Posterior vena cava (tissue), 2 donors: ENCODE results near the gene IL1R1. TPM values are rescaled to one million over a fixed set of nuclear protein-coding genes. Genes with fewer than 3 reads are reported as not detected.

Source experiments
- DNase-seq: peaks from one replicate; pipeline ENCODE4 v3.0.0-alpha.2; 2020; ENCODE audit warnings: low spot score
- intact Hi-C, 2 donors: fragments of 100-400 bp; cut with DNase I; formaldehyde crosslinking; loops; one replicate each; pipeline versions ENCODE4 v1.14.1 to v1.14.2; 2022 to 2023
- total RNA-seq, 2 donors: library from RNA; stranded (reverse); fragmentation: NEBNext Ultra II Directional; extraction: Animal tissue kit (Norgen Biotek cat#: 25700); gene quantifications; one replicate each; pipeline ENCODE4 v1.2.1, GENCODE V29; 2021
- donor health status: DM: yes; HTN: yes; CAD: no.
- donor health status: DM: yes; HTN: yes; CAD: no.

Gene IL1R1
- total RNA-seq, 2 donors from 2014 or later: 147 to 189 TPM

DNA sequence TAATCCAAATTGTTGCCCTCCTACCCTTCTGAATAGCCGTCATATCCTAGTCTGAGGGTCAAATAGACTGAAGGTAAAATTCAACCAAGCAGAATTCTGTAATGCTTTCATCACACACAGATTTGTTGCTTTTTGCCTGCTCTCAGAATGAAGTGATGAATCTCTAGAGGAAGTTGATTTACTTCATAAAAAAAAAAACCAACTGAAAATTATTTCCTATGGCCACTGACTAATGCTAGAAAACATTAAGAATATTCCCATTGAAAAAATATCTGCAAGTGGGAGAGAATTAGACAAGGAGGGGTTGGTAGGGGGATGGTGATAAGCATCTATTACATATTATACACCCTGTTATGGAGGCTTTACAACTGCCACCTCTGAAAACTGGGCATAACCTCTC lies 42.0 kb downstream of the IL1R1 start:
- no peak for DNase-seq
- intact Hi-C loops: no loop called here

DNA sequence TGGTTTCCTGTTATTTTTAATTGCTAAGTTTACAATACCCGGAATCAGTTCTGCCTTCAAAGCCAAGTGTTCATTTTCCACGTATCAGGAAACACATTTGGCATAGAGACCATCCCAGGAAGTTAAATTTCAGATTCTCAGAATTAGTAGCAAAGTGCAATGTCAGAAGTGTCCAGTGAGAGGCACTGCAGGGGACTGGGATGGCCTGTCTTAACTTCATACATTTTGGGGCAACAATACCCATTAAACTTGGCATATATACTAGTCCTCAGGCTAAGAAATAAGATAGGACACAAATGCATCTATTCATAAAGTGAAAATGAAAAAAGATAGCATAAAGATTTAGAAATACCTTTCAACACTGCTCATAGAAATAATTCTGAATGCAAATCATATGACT lies 42.8 kb downstream of the IL1R1 start:
- DNase-seq: no peak
- intact Hi-C loops: no loop called here

DNA sequence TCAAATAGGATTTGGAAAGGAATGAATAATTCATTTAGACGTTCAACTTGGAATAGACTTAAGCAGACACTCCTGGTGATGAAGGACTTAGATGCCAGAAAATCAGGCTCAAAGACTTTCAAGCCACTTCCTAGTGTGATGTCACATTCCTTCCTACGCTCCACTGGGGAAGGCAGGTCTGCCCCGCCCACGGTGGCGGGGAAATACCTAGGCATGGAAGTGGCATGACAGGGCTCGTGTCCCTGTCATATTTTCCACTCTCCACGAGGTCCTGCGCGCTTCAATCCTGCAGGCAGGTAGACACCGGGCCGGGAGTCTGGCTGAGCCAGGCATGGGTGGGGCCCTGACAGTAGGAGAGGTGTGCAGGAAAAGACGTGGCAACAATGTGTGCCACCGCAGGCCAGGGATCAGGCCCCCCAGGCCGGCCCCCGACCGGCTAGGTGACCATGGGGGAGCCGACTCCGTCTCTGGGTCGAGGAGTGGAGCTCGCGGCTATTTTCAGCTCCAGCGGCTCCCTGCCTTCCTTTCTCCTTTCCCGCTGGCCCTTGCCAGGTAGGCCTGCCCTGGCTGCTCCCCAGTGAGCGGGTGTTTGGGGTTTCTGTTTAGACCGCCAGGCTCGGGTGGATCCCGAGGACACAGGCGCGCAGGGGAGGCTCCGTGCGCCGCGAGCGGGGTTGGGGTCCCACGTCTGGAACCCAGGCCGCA lies 44.4 kb downstream of the IL1R1 start, which contains the start of gene IL1RL2:
Gene IL1RL2 (plus strand): TSS at position 233 of the 705 bp plus-strand sequence. CDS start 845 bp downstream, outside the sequence.
- intact Hi-C loops: no loop called here
- no peak for DNase-seq

DNA sequence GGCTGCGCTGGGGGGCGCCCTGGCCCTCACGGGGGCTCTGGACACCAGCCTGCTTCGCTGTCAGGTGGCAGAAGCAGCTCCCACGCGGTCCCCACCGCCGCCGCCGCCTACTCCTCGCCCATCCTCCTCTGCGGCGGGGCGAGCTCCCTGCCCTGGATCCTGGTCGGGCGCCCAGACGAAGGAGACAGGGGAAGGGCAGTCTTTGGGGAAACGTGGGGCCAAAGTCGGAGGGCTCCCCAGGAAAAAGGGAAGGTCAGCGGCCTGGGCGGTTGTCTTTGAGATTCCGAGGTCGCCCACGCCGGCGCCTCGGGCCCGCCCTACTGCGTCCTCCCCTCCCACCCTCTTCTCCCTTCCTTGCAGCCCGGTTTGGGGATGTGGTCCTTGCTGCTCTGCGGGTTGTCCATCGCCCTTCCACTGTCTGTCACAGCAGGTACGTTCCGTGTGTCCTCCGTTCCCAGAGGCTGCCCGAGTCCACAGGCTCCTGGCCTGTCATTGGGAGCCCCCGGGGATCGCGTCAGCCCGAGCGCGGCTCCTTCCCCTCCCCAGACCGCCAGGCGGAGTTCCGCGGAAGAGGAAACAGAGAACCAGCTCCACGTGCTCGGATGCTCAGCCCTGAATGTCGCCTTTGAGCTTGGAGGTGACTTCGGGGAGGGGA lies 45.1 kb downstream of the IL1R1 start:
- intact Hi-C loops: no loop called here
- peak; percentile 89 for DNase-seq

DNA sequence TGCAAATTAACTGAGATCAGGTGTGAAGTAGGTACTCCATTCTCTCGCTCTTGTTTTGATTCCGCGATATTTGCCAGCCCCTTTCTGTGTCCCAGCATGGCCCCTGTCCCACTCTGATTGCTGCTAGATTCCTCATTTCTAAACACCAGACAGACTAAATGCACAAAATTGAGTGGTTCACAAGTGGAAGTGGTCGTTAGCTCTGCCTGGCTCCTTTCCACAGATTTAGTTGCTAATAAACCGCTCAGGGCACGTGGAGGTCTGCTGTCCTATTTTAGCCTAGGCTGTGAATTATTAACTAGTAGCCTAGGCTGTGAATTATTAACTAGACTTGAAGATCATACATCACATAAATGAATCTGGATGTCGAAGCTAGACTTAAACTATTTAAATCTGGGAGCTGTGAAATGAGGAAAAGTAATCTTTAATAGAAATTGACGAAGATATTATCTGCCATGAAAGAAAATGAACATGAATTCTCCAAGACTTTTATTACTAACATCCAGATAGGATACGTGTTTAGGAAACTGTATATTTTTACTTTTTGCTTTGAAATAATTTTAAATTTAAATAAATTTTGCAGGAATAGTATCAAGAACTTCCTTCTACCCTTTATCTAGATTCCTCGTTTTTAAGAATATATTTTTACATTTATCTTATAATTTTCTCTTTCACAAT lies 48.0 kb downstream of the IL1R1 start:
- intact Hi-C loops: no loop called here

DNA sequence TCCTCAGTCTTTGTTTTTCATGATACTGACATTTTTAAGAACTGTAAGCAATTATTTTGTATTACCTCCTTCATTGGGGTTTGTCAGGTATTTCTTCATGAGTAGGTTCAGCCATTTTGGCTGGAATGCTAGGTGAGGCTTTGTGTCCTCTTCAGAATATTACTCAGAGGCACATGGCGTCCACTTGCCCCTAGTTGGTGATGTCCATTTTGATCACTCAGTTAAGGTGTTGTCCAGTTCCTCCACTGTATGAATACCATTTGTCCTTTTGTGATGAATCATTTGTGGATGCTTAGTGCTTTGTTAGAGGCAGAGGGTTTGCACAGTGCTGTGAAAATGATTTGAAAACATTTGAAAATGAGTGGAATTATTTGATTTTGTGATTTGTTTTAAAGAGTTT lies 49.0 kb downstream of the IL1R1 start:
- DNase-seq: no peak
- intact Hi-C loops: no loop called here

More for the DNA sequence above, 48.0 kb downstream of the IL1R1 start:
- no peak for DNase-seq

DNA sequence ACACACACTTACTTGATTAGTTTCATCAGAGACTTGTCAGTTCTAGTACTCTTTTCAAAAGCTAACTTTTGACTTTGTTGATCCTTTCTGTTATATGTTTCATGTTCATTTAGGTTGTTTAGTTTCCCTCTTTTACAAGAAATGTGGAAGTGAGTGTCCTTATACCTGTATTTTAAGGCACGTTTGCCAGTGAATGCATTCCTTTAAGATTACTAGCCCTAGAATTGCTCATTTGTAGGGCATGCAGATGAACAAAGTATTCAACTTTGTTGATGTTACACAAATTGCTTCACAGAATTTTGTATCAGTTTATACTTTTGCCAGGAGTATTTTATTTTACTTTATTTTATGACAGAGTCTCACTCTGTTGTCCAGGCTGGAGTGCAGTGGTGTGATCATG lies 50.5 kb downstream of the IL1R1 start:
- intact Hi-C loops: no loop called here
- no peak for DNase-seq

DNA sequence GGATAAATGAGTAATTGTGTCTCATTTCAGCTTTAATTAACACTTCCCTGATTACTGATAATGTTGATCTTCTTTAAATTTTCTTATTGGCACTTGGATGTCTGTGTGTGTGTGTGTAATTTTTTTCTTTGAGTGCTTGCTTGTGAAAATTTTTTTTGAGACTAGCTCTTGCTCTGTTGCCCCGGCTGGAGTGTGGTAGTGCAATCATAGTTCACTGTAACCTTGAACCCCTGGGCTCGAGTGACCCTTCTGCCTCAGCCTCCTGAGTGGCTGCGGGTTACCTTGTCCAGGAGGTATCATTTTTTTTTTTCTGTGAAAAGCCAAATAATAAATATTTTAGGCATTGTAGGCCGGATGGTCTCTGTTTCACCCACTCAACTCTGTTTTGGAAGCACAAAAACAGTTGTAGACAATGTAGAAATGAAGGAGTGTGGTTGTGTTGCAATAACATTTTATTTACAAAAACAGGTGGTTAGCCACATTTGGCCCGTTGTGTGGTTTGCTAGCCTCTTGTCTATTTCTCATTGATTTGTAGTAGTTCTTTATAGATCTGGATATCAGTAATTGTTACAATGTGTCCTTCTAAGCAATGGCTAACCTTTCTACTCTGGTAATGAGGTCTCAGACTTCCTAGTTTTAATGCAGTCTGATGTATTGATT lies 52.2 kb downstream of the IL1R1 start:
- intact Hi-C loops: no loop called here
- no peak for DNase-seq

DNA sequence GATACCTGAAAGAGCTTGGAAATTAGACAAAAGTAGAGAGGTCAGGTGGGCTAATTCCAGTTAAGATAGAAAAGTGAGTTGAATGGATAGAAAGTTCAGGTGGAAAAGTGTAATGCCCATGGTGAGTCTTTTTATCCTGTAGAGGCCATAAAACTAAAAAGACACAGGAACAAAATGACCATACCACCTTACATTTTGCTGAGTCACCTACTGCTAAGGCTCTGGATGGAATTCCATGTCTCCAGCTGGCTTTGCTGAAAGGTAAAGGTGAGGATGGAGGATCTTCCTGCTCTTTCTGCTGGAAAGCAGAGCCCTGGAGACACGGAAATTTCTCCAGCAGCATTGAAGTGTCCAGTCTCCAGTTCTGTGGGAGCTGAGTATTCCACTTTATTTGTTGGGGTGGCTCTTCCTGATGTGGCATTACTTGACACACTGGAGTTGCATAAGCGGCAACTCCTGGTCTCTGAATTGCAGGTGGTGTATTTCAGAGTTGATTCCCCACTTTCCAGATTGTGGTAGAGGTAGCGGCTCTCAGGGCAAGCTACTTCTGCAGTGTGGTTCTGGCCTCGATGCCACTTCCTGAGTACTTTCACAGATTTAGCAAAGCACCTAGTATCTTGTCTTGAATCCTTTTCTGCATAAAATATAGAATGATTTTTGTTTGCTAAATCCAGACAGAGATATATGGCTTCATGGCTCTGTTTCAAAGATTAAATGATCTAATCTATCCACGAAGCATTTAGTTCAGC lies 55.0 kb downstream of the IL1R1 start:
- DNase-seq: no peak
- intact Hi-C loops: no loop called here

DNA sequence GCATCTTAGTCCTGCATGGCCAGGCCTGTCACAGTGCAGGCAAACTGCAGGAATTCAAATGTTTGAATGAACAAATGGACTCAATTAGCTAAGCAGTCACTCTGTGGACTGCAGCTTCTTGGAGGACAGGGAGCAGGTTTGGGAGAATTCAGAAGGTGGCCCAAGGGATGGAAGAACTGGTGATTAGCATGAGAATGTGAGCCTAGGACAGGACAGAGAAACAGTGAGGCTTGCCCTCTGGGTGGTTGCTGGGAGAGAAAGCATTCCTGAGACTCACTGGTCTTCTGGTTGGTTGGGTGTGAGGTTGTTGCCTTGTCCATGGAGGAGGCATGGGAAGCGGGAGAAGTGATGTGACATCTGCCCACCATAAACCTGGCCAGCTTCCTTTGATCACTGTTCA lies 58.0 kb downstream of the IL1R1 start:
- intact Hi-C loops: no loop called here
- DNase-seq: no peak

DNA sequence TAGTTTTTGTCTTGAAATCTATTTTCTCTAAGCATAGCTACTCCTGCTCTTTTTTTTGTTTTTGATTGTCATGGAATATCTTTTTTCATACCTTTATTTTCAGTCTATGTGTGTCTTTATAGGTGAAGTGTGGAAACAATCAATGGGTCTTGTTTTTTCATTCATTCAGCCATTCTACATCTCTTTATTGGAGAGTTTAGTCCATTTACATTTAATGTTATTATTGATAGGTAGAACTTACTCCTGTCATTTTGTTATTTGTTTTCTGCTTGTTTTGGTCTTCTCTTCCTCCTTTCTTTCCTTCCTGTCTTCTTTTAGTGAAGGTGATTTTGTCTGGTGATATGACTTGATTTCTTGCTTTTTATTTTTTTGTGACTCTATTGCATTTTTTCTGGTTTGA lies 62.1 kb downstream of the IL1R1 start:
- intact Hi-C loops: no loop called here
- no peak for DNase-seq

DNA sequence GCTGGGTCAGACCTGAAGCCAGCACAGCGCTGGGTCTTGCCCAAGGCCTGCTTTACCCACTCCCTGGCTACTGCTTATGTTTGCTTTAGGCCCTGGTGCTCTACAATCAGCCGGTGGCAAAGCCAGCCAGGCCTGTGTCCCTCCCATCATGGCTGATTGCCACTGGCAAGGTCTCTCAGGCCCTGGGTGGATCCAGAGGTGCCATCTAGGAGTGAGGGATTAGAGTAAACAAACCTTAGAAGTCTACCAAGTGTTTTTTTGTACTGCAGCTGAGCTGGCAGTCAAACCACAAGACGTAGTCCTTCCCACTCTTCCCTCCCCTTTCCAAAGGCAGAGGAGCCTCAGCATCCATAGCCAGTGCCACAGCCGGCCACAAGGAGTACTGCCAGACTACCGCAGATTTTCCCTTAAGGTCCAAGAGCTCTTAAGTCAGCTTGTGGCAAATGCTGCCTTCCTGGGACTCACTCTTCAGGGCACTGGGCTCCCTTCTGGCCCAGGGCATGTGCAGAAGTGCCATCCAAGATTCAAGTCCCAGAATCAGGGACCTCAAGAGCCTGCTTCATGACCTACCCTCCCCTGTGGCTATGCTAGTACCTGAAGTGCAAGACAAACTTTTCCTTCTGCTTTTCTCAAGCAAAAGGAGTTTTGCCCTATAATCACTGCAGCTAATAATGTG lies 64.3 kb downstream of the IL1R1 start:
- no peak for DNase-seq
- intact Hi-C loops: no loop called here

DNA sequence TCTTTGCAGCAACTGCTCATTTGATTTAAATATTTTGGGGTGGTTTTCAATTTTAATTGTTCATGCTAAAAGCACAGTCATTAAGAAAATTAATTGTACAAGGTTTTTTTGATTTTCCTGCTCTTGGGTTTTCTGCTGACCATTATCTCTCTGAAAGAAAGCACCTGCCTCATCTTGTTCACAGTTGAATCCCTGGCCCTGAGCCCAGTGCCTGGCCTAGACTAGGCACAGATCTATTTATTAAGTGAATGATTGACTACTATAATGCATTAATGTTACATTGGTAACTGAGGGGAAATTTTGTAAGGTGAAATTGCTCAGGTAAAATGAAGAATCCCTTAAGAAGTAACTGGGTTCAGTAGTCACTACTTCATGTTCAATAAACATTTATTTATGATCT lies 66.2 kb downstream of the IL1R1 start:
- no peak for DNase-seq
- intact Hi-C loops: no loop called here

DNA sequence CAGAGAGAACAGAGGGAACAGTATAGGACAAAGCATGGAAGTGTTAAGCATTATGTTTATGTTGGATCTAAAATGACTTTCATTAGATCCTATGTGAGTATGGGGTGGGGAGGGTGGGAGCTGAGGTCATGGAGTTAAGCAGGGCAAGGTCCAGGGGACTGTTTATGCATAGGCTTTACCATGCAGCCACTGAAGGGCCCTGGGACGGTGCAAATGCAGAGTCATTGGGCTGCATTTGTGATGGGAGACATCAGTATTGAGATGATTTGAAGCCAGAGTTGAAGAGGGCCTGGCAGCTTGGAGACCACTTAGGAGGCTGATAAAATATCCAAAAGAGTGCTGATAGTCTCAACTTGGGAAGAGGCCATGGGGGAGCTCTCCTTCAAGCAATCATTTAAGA lies 66.9 kb downstream of the IL1R1 start:
- no peak for DNase-seq
- intact Hi-C loops: no loop called here

DNA sequence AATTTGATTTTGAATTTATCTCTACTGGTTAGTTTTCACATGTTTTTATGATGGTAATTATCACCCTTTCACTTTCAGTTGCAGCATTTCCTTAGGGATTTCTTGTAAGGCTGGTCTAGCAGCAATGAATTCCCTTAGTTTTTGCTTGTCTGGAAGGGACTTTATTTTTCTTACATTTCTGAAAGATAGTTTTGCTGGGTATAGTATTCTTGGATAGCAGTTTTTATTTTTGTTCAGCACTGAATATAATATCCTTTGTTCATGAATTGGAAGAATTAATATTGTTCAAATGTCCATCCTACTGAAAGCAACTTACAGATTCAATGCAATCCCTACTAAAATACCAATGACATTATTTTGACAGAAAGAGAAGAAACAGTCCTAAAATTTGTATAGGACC lies 74.5 kb downstream of the IL1R1 start:
- intact Hi-C loops: no loop called here
- DNase-seq: no peak

DNA sequence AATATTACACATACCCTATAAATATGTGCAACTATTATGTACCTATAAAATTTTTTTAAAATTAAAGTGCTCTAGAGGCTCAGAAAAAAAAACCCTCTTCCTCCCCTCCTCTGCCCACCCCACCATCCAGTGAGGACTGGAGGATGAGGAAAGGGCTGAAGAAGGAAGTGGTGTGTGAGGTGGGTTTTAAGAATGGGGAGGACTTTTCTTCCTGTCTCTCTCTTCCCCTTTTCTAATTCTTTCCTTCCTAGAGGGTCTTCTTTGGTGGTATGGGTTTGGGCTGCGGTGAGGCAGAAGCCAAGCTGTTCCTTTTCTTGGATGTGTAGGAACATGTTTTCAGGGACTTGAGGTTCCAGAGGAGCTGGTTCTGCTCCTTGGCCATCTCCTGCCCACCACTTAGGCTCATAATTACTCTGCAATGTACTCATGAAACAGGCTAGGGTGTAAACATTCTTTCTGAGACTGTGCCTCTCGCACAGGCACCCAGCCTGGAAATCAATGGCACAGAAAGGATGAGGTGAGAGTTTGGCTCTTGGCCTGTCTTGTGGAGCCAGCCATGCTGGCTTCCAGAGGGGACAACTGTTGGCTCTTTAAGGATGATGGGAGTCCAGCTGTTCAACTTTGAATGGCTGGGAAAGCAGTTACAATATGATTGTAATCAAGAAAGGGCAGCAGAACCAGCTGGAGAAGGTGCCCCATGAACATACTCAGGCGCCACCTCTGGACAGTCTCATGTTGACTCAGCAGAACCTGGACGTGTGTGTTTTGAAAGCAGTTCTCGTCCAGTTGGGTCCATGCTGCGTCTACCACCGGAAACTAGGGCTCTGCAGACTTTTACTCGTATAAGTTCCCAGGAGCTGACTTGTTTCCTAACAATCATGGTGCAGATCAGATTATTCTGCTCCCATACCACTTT lies 82.5 kb downstream of the IL1R1 start:
- intact Hi-C loops: no loop called here

DNA sequence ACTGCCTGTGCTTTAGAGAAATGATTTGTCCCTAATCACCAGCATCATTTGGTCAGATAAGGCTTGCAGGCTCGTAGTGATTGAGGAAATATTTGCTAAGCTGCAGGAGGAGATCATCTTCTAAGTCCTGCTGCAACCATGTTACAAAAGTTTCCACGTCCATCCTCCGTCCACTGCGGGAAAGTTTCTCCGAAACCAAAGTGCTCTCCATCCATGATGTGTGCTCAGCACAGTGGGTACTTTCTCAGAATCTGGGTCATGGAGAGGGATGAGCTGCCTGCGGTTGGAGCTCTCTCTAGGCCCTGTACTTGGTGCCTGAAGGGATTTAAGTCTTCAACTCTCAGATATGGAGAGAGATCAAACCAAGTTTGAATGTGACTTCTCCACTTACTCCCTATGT lies 83.6 kb downstream of the IL1R1 start:
- intact Hi-C loops: no loop called here
- DNase-seq: no peak

More for the DNA sequence above, 82.5 kb downstream of the IL1R1 start:
- no peak for DNase-seq
